ENCODE data around the gene BRAF.
"Not testable (repeated sequence)": the region's sequence is repeated elsewhere in the genome, so short reads cannot be mapped to it uniquely, and the experiment has no call there.

Gene BRAF

DNA sequence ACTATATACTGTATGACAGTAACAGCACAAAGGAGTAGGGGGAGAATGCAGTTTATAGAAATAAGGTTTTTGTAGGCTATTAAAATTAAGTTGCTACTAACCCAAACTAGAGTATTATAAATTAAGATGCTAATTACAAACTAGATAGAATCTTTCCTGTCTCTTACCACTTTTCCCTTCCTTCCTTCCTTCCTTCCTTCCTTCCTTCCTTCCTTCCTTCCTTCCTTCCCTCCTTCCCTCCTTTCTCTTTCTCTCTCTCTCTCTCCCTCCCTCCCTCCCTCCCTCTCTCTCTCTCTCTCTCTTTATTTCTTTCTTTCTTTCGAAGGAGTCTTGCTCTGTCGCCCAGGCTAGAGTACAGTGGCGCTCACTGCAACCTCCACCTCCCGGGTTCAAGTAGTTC, 36.4 kb upstream of the BRAF start:
- Histone ChIP-seq H3K4me1 (ENCODE audit: control insufficient read depth in 1 of 2, insufficient read depth in 1 of 2, low read depth in 1 of 2, low read length in 1 of 2) (no peaks in the 10 kb centered on the region), H3K27me3 (no peaks in the 10 kb centered on the region), H3K36me3 (no peaks in the 10 kb centered on the region), H3K9me3 (no peaks in the 10 kb centered on the region), H3K4me3 (ENCODE audit: low read depth in 1 of 2, low read length in 1 of 2) (no peak overlapping the region), H3K27ac (no peak overlapping the region)
- TF ChIP-seq, protein P1, sequence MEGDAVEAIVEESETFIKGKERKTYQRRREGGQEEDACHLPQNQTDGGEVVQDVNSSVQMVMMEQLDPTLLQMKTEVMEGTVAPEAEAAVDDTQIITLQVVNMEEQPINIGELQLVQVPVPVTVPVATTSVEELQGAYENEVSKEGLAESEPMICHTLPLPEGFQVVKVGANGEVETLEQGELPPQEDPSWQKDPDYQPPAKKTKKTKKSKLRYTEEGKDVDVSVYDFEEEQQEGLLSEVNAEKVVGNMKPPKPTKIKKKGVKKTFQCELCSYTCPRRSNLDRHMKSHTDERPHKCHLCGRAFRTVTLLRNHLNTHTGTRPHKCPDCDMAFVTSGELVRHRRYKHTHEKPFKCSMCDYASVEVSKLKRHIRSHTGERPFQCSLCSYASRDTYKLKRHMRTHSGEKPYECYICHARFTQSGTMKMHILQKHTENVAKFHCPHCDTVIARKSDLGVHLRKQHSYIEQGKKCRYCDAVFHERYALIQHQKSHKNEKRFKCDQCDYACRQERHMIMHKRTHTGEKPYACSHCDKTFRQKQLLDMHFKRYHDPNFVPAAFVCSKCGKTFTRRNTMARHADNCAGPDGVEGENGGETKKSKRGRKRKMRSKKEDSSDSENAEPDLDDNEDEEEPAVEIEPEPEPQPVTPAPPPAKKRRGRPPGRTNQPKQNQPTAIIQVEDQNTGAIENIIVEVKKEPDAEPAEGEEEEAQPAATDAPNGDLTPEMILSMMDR (IDR thresholded peaks at IDR 0.05): no peak

DNA sequence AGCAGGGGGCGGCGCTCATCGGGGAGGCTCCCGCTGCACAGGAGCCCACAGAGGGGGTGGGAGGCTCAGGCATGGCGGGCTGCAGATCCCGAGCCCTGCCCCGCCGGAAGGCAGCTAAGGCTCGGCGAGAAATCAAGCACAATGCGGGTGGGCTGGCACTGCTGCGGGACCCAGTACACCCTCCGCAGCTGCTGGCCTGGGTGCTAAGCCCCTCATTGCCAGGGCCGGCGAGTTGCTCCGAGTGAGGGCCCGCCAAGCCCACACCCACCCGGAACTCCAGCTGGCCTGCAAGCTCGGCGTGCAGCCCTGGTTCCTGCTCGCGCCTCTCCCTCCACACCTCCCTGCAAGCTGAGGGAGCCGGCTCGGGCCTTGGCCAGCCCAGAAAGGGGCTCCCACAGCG, 32.3 kb upstream of the BRAF start:
- not testable (repeated sequence) for H3K27me3 ChIP-seq; H3K4me3 ChIP-seq (ENCODE audit: low read depth in 1 of 2, low read length in 1 of 2); H3K27ac ChIP-seq; H3K9me3 ChIP-seq; H3K36me3 ChIP-seq; H3K4me1 ChIP-seq (ENCODE audit: control insufficient read depth in 1 of 2, insufficient read depth in 1 of 2, low read depth in 1 of 2, low read length in 1 of 2)

DNA sequence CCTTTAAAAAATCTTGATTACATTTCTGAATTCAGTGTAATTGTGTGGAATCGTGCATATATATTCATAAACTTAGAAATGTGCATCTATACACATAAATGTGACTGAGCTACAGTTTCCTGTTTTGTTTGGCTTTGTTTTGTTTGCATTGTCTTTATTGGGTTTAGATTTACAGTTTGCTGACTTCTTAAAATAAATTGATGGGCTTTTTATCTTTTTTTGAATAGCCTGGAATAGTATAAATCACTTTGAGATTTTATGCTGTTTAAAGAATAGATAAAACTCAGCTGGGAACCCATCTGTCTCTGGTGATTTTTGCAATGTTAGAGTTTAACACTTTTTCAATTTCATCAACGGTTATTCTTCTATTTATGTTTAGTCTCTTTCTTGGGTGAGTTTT, 21.2 kb upstream of the BRAF start:
- Histone ChIP-seq H3K4me3 (ENCODE audit: low read depth in 1 of 2, low read length in 1 of 2) (no peak overlapping the region), H3K9me3 (no peaks in the 10 kb centered on the region), H3K36me3 (no peaks in the 10 kb centered on the region), H3K4me1 (ENCODE audit: control insufficient read depth in 1 of 2, insufficient read depth in 1 of 2, low read depth in 1 of 2, low read length in 1 of 2) (no peaks in the 10 kb centered on the region), H3K27ac (no peak overlapping the region), H3K27me3 (no peaks in the 10 kb centered on the region)
- TF ChIP-seq, protein P1 (IDR thresholded peaks at IDR 0.05): no peak

DNA sequence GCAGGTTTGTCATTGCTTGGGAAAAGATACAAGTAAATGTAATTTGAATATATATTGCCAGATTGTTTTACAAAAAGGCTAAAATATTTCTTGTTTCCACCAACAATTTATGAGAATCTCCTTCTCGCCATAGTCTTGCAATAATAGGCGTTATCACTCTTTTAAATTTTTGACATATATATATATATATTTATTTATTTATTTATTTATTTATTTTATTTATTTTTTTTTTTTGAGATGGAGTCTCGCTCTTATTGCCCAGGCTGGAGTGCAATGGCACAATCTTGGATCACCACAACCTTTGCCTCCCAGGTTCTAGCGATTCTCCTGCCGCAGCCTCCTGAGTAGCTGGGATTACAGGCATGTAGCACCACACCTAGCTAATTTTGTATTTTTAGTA, 17.5 kb upstream of the BRAF start:
- not testable (repeated sequence) for H3K36me3 ChIP-seq; H3K4me3 ChIP-seq (ENCODE audit: low read depth in 1 of 2, low read length in 1 of 2)

DNA sequence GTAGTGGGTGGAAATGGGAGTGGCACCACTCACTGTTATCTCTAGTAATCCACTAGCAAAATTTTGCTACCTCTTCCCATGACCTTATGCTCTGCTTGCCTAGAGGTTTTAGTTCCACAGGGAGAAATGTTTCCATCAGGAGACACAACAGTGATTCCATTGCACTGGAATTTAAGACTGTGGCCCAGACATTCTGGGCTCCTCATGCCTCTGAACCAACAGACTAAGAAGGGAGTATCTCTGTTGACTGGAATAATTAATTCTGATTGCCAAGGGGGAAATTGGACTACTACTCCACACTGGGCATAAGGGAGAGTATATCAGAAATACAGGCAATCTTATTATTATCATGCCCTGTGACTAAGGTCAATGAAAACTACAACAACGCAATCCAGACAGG, 16.2 kb upstream of the BRAF start:
- H3K9me3 ChIP-seq: no peaks in the 10 kb centered on the region
- H3K4me3 ChIP-seq (ENCODE audit: low read depth in 1 of 2, low read length in 1 of 2): no peak overlapping the region
- no peaks in the 10 kb centered on the region for H3K27me3 ChIP-seq
- no peaks in the 10 kb centered on the region for H3K36me3 ChIP-seq
- H3K4me1 ChIP-seq (ENCODE audit: control insufficient read depth in 1 of 2, insufficient read depth in 1 of 2, low read depth in 1 of 2, low read length in 1 of 2): no peaks in the 10 kb centered on the region
- H3K27ac ChIP-seq: no peak overlapping the region
- TF ChIP-seq, protein P1 (IDR thresholded peaks at IDR 0.05): no peak

More for the DNA sequence above, 17.5 kb upstream of the BRAF start:
- H3K27ac ChIP-seq; H3K9me3 ChIP-seq; H3K27me3 ChIP-seq; H3K4me1 ChIP-seq (ENCODE audit: control insufficient read depth in 1 of 2, insufficient read depth in 1 of 2, low read depth in 1 of 2, low read length in 1 of 2): not testable (repeated sequence)

DNA sequence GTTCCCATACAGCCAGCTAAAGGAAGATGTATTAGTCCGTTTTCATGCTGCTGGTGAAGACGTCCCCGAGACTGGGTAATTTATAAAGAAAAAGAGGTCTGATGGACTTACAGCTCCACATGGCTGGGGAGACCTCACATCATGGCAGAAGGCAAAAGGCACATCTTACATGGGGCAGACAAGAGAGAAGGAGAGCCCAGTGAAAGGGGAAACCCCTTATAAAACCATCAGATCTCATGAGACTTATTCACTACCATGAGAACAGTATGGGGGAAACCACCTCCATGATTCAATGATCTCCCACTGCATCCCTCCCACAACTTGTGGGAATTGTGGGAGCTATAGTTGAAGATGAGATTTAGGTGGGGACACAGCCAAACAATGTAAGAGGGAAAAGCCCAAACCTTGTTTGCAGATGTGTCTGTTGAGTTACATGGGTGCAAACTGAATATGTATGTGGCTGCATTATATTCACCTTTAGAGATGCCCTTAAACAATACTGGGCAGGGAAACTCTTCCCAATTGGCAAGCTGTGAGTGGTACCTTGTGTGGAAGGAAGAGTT, 13.1 kb upstream of the BRAF start:
- Histone ChIP-seq H3K4me1 (ENCODE audit: control insufficient read depth in 1 of 2, insufficient read depth in 1 of 2, low read depth in 1 of 2, low read length in 1 of 2) (no peaks in the 10 kb centered on the region), H3K27me3 (no peaks in the 10 kb centered on the region), H3K4me3 (ENCODE audit: low read depth in 1 of 2, low read length in 1 of 2) (no peak overlapping the region), H3K36me3 (no peaks in the 10 kb centered on the region), H3K9me3 (no peaks in the 10 kb centered on the region), H3K27ac (no peak overlapping the region)
- TF ChIP-seq, protein P1 (IDR thresholded peaks at IDR 0.05): no peak
